Testis (tissue), 2 donors: ENCODE data around the gene ITGAE.

Experiments
- CTCF ChIP-seq, 3 experiments: fragments of 450-650 bp in 2 of 3; fragments of 200-600 bp in 1 of 3; sonication (generic) in 1 of 3; IDR thresholded peaks; one replicate each; pipeline ENCODE4 v1.5.1; 2016 to 2019; ENCODE audit warnings: antibody characterized with exemption in 3 of 3, mild to moderate bottlenecking in 2 of 3, moderate library complexity in 1 of 3
- POLR2A ChIP-seq: fragments of 450-650 bp; IDR thresholded peaks from one replicate; pipeline ENCODE4 v1.6.1; 2017; ENCODE audit warnings: antibody characterized with exemption, mild to moderate bottlenecking, moderate library complexity

- TF ChIP-seq CTCF (IDR thresholded peaks at IDR 0.05) (no peak), POLR2A (no peak)
Observed at GRCh38 chr17:3762922-3763776, 37.8 kb downstream of the ITGAE start.
